ENCODE measurements around the gene MMP8. TPM values are rescaled to one million over a fixed set of nuclear protein-coding genes. Genes with fewer than 3 reads are reported as not detected.
"Not testable (repeated sequence)": the region's sequence is repeated elsewhere in the genome, so short reads cannot be mapped to it uniquely, and the experiment has no call there.

MMP8 gene
- total RNA-seq, 4 donors from 2014 or later: 0.15 to 1.1 TPM; not detected in 2

- no peak overlapping the region for H3K4me3 ChIP-seq (ENCODE audit: low read depth, poor library complexity, severe bottlenecking)
- WGBS, 2 donors: 92 to 97% methylated on average over 1 of the region's 1 CpG
Measured at GRCh38 chr11:102753267-102753666, 28.5 kb upstream of the MMP8 start.

GRCh38 chr11:102751673-102752072 is 26.9 kb upstream of the MMP8 start:
- no peak overlapping the region for H3K4me3 ChIP-seq (ENCODE audit: low read depth, poor library complexity, severe bottlenecking)
- no peak for DNase-seq (ENCODE audit: low spot score in 2 of 2)
- TF ChIP-seq CTCF (IDR thresholded peaks at IDR 0.05) (no peak), POLR2A (IDR thresholded peaks at IDR 0.05) (no peak)
- intact Hi-C loops (cut with DNase I; ENCODE audit: low total_unique reads): no loop called here

More at GRCh38 chr11:102753267-102753666, 28.5 kb upstream of the MMP8 start:
- intact Hi-C loops (cut with DNase I; ENCODE audit: low total_unique reads): no loop called here
- no peak for TF ChIP-seq CTCF (IDR thresholded peaks at IDR 0.05)
- TF ChIP-seq POLR2A (IDR thresholded peaks at IDR 0.05): no peak
- DNase-seq (ENCODE audit: low spot score in 2 of 2): no peak

- no peak for DNase-seq (ENCODE audit: low spot score in 2 of 2)
- TF ChIP-seq CTCF (IDR thresholded peaks at IDR 0.05) (no peak), POLR2A (IDR thresholded peaks at IDR 0.05) (no peak)
- no peak overlapping the region for H3K4me3 ChIP-seq (ENCODE audit: low read depth, poor library complexity, severe bottlenecking)
- intact Hi-C loops (cut with DNase I; ENCODE audit: low total_unique reads): no loop called here
Measured at GRCh38 chr11:102749101-102749722, 24.5 kb upstream of the MMP8 start.

GRCh38 chr11:102746746-102747578 is 22.2 kb upstream of the MMP8 start:
- WGBS, 2 donors: 90 to 93% methylated on average over 30 of the region's 32 CpGs
- intact Hi-C loops (cut with DNase I; ENCODE audit: low total_unique reads); H3K4me3 ChIP-seq (ENCODE audit: low read depth, poor library complexity, severe bottlenecking): not testable (repeated sequence)

GRCh38 chr11:102734650-102735049 is 9.9 kb upstream of the MMP8 start:
- no peak for TF ChIP-seq POLR2A (IDR thresholded peaks at IDR 0.05)
- no peak for TF ChIP-seq CTCF (IDR thresholded peaks at IDR 0.05)
- intact Hi-C loops (cut with DNase I; ENCODE audit: low total_unique reads): no loop called here
- no peak overlapping the region for H3K4me3 ChIP-seq (ENCODE audit: low read depth, poor library complexity, severe bottlenecking)
- no peak for DNase-seq (ENCODE audit: low spot score in 2 of 2)

More at GRCh38 chr11:102746746-102747578, 22.2 kb upstream of the MMP8 start:
- DNase-seq (ENCODE audit: low spot score in 2 of 2): not testable (repeated sequence)

GRCh38 chr11:102733232-102733875 is 8.6 kb upstream of the MMP8 start:
- intact Hi-C loops (cut with DNase I; ENCODE audit: low total_unique reads): no loop called here
- no peak overlapping the region for H3K4me3 ChIP-seq (ENCODE audit: low read depth, poor library complexity, severe bottlenecking)
- no peak for TF ChIP-seq POLR2A (IDR thresholded peaks at IDR 0.05)
- DNase-seq (ENCODE audit: low spot score in 2 of 2): no peak
- 62 to 68% methylated on average over 8 of the region's 8 CpGs for WGBS, 2 donors

GRCh38 chr11:102730944-102731343 is 6.2 kb upstream of the MMP8 start:
- 54 to 56% methylated on average over 8 of the region's 8 CpGs for WGBS, 2 donors
- H3K4me3 ChIP-seq (ENCODE audit: low read depth, poor library complexity, severe bottlenecking); intact Hi-C loops (cut with DNase I; ENCODE audit: low total_unique reads); DNase-seq (ENCODE audit: low spot score in 2 of 2): not testable (repeated sequence)
